ENCODE data around the gene CTNNB1. TPM values are rescaled to one million over a fixed set of nuclear protein-coding genes. Genes with fewer than 3 reads are reported as not detected.

Gene CTNNB1
- total and polyA plus RNA-seq, 2 of the 8 experiments (the other 6 are each of a cell fraction or from before 2014, with no cell fraction given) = 356 to 579 TPM

GRCh38 chr3:41213588-41213987 is 14.3 kb downstream of the CTNNB1 start:
- Histone ChIP-seq H2AFZ (ENCODE audit: low read length) (no peak overlapping the region), H3K9me3 (ENCODE audit: insufficient read depth in 2 of 2, low read depth in 1 of 2, low read length in 1 of 2) (no peaks in the 10 kb centered on the region), H3K4me2 (ENCODE audit: insufficient read depth in 1 of 2, low read depth in 2 of 2, low read length in 2 of 2) (peak overlapping the region in 1 of 2 experiments; percentile 30; a peak in 1 of 4 replicates), H3K56ac (replicated peaks; ENCODE audit: insufficient read length, low read depth, low read length) (no peak overlapping the region), H2BK5ac (ENCODE audit: low read depth, low read length) (no peak overlapping the region), H3K4me1 (replicated peaks in 1 of 4; ENCODE audit: control insufficient read depth in 3 of 4, insufficient read depth in 4 of 4, low read length in 3 of 4) (peaks cover 3 to 15% (median 9%) of the 10 kb centered on the region in 4 experiments; a peak in 5 of 7 replicates), H3K23ac (ENCODE audit: insufficient read length) (no peak overlapping the region), H4K91ac (replicated peaks; ENCODE audit: insufficient read length, low read length) (no peak overlapping the region), H3K4ac (replicated peaks; ENCODE audit: insufficient read length, low read depth, low read length) (no peak overlapping the region), H3K79me1 (ENCODE audit: low read depth, low read length) (no peaks in the 10 kb centered on the region), H3K18ac (ENCODE audit: extremely low read depth, low read length) (no peak overlapping the region), H3K27ac (ENCODE audit: low read depth, low read length) (no peak overlapping the region), H3K9ac (replicated peaks in 1 of 4; ENCODE audit: extremely low read depth in 1 of 4, low read depth in 3 of 4, low read length in 3 of 4) (no peak overlapping the region), H2BK120ac (replicated peaks; ENCODE audit: low read depth, low read length) (no peak overlapping the region), H3K27me3 (replicated peaks in 1 of 4; ENCODE audit: control insufficient read depth in 3 of 4, extremely low read depth in 1 of 4, insufficient read depth in 3 of 4, low read length in 3 of 4) (no peaks in the 10 kb centered on the region), H3K36me3 (ENCODE audit: control insufficient read depth in 2 of 4, insufficient read depth in 4 of 4, low read length in 3 of 4) (peaks cover 0 to 3% (median 0%) of the 10 kb centered on the region in 4 experiments; a peak in 1 of 8 replicates), H2BK12ac (ENCODE audit: low read depth, low read length) (no peak overlapping the region), H4K5ac (ENCODE audit: insufficient read length, low read depth, low read length) (no peak overlapping the region), H2BK15ac (ENCODE audit: low read length) (no peak overlapping the region), H3K23me2 (ENCODE audit: low read depth, low read length) (no peaks in the 10 kb centered on the region), H3K79me2 (ENCODE audit: control insufficient read depth in 1 of 2, insufficient read depth in 2 of 2, low read length in 2 of 2) (peaks cover 44 to 99% of the 10 kb centered on the region in 2 experiments), H4K8ac (ENCODE audit: extremely low read depth, insufficient read depth, low read length) (no peak overlapping the region), H2AK5ac (ENCODE audit: low read depth, low read length) (no peak overlapping the region), H3K14ac (ENCODE audit: insufficient read length) (no peak overlapping the region), H3K4me3 (ENCODE audit: extremely low read depth in 1 of 4, insufficient read depth in 2 of 4, low read depth in 3 of 4, low read length in 4 of 4) (peak overlapping the region in 1 of 4 experiments; percentile 16; a peak in 1 of 8 replicates), H4K20me1 (replicated peaks in 1 of 2; ENCODE audit: control insufficient read depth in 1 of 2, insufficient read depth in 2 of 2, low read length in 2 of 2) (peaks cover 20 to 62% of the 10 kb centered on the region in 2 experiments), H2BK20ac (ENCODE audit: low read length) (no peak overlapping the region)
- DNase-seq (ENCODE audit: low read depth in 1 of 2, low spot score in 2 of 2) = no peak
- TF ChIP-seq BCL11A (IDR thresholded peaks at IDR 0.05; ENCODE audit: low read depth in 2 of 2, low read length in 2 of 2) = no peak
- TF ChIP-seq POLR2AphosphoS5 (IDR thresholded peaks at IDR 0.05; ENCODE audit: low read depth, low read length) = no peak
- no peak for TF ChIP-seq NANOG (IDR thresholded peaks at IDR 0.05; ENCODE audit: insufficient read depth, low read depth, low read length, poor library complexity, severe bottlenecking)
- TF ChIP-seq KDM4A (IDR thresholded peaks at IDR 0.05; ENCODE audit: low read depth, low read length, severe bottlenecking) = no peak
- TF ChIP-seq MAFK (IDR thresholded peaks at IDR 0.05; ENCODE audit: low read depth, low read length) = no peak
- no peak for TF ChIP-seq RAD21 (IDR thresholded peaks at IDR 0.05 in 1 of 2, conservative IDR thresholded peaks at IDR 0.05 in 1 of 2; ENCODE audit: low read depth in 2 of 2, low read length in 2 of 2)
- TF ChIP-seq RNF2 (IDR thresholded peaks at IDR 0.05; ENCODE audit: borderline replicate concordance, low read depth, low read length, missing control alignments, poor library complexity, severe bottlenecking) = no peak
- no peak for TF ChIP-seq CHD1 (IDR thresholded peaks at IDR 0.05; ENCODE audit: low read depth, low read length)
- TF ChIP-seq CBX5 (IDR thresholded peaks at IDR 0.05; ENCODE audit: low read depth, low read length) = no peak
- TF ChIP-seq, protein P1, sequence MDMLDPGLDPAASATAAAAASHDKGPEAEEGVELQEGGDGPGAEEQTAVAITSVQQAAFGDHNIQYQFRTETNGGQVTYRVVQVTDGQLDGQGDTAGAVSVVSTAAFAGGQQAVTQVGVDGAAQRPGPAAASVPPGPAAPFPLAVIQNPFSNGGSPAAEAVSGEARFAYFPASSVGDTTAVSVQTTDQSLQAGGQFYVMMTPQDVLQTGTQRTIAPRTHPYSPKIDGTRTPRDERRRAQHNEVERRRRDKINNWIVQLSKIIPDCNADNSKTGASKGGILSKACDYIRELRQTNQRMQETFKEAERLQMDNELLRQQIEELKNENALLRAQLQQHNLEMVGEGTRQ (IDR thresholded peaks at IDR 0.05; ENCODE audit: low read length) = no peak
- no peak for TF ChIP-seq POLR2A (IDR thresholded peaks at IDR 0.05; ENCODE audit: control extremely low read depth in 1 of 2, low read depth in 2 of 2, low read length in 2 of 2)
- TF ChIP-seq ZNF274 (IDR thresholded peaks at IDR 0.05; ENCODE audit: borderline replicate concordance, extremely low read depth, low read length) = no peak
- 78% methylated on average over 2 of the region's 2 CpGs; no CpG with 5 or more reads in 1 of the 2 experiments for WGBS, 2 experiments (ENCODE audit: extremely low coverage in 1 of 2, insufficient coverage in 1 of 2, insufficient read length in 1 of 2, insufficient replicate concordance in 2 of 2, low coverage in 1 of 2, low lambda C conversion rate in 2 of 2, missing lambda C conversion rate in 1 of 2)
- ChIA-PET CTCF (ENCODE audit: partially characterized antibody) (interaction anchor here (0.5 to 0.9 kb wide), 2 partner anchors 12 to 352 kb away, joined by 3 to 4 read pairs; no protein-coding TSS in a partner anchor), POLR2A (ENCODE audit: partially characterized antibody) (interaction anchor here (1.6 to 5.8 kb wide), 2 partner anchors 10 to 13 kb away, joined by 5 to 80 read pairs; partner anchors contain the start of gene CTNNB1)
- no peak for FAIRE-seq

Data from H1 (cell line).